ENCODE data around the gene SAMD1. TPM values are rescaled to one million over a fixed set of nuclear protein-coding genes. Genes with fewer than 3 reads are reported as not detected.
A peak's percentile ranks its signal among the peaks of the same experiment; 100 is the strongest.

SAMD1 gene
- total RNA-seq, 3 donors from 2014 or later: 10.8 to 15.4 (median 14.2) TPM

DNA sequence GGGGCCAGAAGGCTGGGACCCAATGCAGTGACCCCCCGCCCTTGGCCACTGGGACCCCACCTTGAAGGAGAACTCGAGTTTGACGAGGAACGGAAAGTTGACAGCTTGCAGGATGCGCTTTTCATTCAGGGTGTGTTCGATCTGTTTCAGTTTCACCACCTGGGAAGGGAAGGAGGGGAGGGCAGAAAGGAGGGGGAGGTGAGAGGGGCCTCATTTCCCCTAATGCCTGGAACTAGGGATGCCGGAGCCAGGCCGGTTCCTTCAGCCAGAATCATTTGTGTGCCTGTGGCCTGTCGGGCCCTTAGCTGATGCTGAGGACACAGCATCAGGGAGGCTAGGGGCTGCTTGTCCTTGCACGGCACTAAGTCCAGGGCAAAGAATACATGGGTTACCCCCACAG, 12.2 kb upstream of the SAMD1 start:
- intact Hi-C loops (cut with DNase I; ENCODE audit: low total_unique reads): no loop called here
- no peaks in the 10 kb centered on the region for H3K9me3 ChIP-seq
- no peak overlapping the region for H3K4me3 ChIP-seq
- no peaks in the 10 kb centered on the region for H3K4me1 ChIP-seq
- no peaks in the 10 kb centered on the region for H3K27me3 ChIP-seq
- no peak for DNase-seq (ENCODE audit: low spot score in 2 of 2)
- peak overlapping the region; percentile 45 to 68 for H3K27ac ChIP-seq
- H3K36me3 ChIP-seq: no peaks in the 10 kb centered on the region
- TF ChIP-seq POLR2AphosphoS5 (IDR thresholded peaks at IDR 0.05) (no peak), POLR2A (IDR thresholded peaks at IDR 0.05) (no peak)
- TF ChIP-seq, protein P1, sequence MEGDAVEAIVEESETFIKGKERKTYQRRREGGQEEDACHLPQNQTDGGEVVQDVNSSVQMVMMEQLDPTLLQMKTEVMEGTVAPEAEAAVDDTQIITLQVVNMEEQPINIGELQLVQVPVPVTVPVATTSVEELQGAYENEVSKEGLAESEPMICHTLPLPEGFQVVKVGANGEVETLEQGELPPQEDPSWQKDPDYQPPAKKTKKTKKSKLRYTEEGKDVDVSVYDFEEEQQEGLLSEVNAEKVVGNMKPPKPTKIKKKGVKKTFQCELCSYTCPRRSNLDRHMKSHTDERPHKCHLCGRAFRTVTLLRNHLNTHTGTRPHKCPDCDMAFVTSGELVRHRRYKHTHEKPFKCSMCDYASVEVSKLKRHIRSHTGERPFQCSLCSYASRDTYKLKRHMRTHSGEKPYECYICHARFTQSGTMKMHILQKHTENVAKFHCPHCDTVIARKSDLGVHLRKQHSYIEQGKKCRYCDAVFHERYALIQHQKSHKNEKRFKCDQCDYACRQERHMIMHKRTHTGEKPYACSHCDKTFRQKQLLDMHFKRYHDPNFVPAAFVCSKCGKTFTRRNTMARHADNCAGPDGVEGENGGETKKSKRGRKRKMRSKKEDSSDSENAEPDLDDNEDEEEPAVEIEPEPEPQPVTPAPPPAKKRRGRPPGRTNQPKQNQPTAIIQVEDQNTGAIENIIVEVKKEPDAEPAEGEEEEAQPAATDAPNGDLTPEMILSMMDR (IDR thresholded peaks at IDR 0.05): no peak

DNA sequence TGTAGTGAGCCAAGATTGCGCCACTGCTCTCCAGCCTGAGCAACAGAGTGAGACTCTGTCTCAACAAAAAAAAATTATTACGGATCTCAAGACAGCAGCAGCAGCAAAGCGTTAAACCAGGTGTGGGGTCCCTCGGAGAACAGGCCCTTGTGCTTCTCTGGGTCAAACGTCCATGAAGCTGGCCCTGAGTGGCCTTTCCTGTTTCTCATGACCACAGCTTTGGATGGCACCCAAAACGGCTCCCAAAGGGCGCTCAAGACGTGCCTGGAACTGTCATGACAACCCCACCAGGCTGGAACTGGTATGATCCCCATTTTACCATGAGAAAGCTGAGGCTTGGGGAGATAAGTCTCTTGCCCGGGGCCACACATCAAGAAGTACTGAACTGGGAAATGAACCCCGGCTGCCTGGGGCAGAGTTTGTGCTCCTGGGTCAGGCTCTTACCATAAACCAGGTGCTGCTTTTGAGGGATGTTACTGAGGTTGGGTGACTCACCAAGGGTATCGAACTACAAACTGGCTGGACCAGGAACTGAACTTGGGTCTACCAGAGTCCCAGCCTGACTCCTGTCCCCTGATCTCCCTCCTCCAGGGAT, 11.6 kb upstream of the SAMD1 start:
- no peaks in the 10 kb centered on the region for H3K4me1 ChIP-seq
- H3K27me3 ChIP-seq: no peaks in the 10 kb centered on the region
- TF ChIP-seq, protein P1 (IDR thresholded peaks at IDR 0.05): no peak
- no peak for TF ChIP-seq POLR2AphosphoS5 (IDR thresholded peaks at IDR 0.05)
- TF ChIP-seq POLR2A (IDR thresholded peaks at IDR 0.05): no peak
- intact Hi-C loops (cut with DNase I; ENCODE audit: low total_unique reads): no loop called here
- no peak for DNase-seq (ENCODE audit: low spot score in 2 of 2)
- no peaks in the 10 kb centered on the region for H3K36me3 ChIP-seq
- H3K4me3 ChIP-seq: no peak overlapping the region
- no peaks in the 10 kb centered on the region for H3K9me3 ChIP-seq
- H3K27ac ChIP-seq: peak overlapping the region; percentile 45 to 68

DNA sequence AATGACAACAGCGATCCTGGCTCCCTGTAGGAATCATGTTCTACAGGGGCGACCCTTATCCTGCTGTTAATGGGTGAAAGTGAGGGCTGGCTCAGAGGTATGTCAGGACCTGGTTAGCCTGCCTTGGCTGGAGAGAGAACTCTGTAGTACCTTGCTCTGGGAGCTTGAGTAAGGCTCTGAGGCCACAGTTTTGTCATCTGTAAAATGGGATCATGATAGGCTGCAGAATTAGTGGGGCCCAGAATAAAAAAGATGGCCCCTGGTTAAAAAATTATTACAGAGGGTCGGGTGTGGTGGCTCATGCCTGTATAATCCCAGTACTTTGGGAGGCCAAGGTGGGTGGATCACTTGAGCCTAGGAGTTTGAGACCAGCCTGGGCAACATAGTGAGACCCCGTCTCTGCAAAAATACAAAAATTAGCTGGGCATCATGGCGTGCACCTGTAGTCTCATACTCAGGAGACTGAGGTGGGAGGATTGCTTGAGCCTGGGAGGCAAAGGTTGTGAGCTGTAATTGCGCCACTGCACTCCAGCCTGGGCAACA, 10.5 kb upstream of the SAMD1 start:
- Histone ChIP-seq H3K36me3 (no peaks in the 10 kb centered on the region), H3K27ac (no peak overlapping the region), H3K9me3 (no peaks in the 10 kb centered on the region), H3K4me1 (no peaks in the 10 kb centered on the region), H3K4me3 (no peak overlapping the region), H3K27me3 (no peaks in the 10 kb centered on the region)
- DNase-seq (ENCODE audit: low spot score in 2 of 2): no peak
- TF ChIP-seq, protein P1 (IDR thresholded peaks at IDR 0.05): no peak
- TF ChIP-seq POLR2AphosphoS5 (IDR thresholded peaks at IDR 0.05) (no peak), POLR2A (IDR thresholded peaks at IDR 0.05) (no peak)
- intact Hi-C loops (cut with DNase I; ENCODE audit: low total_unique reads): no loop called here

DNA sequence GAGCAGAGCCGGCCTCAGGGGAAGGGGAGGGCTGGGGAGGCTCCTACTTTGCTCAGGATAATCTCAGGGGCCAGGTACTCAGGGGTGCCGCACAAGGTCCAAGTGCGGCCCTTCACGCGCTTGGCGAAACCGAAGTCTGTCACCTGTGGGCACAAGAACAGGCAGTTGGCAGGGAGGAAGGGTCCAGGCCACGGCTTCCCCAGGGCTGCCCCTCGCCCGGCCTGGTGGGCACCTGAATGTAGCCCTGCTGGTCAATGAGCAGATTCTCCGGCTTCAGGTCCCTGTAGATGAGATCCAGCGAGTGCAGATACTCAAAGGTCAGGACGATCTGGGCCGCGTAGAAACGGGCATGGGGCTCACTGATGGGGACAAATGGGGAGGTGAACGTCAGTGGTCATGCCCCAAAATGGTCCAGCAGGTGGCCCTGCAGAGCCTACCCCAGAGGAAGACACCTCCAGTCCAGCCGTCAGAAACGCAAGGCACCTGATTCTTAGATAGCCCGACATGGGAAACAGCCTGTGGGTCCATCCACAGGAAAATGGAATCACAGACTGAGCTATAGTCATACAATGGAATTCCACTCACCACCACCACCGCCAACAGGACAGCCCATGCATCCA, 7.1 kb upstream of the SAMD1 start:
- H3K27ac ChIP-seq: no peak overlapping the region

More for the DNA sequence above, 7.1 kb upstream of the SAMD1 start:
- intact Hi-C loops (cut with DNase I; ENCODE audit: low total_unique reads): no loop called here
- Histone ChIP-seq H3K36me3 (no peaks in the 10 kb centered on the region), H3K9me3 (peaks cover 8 to 11% of the 10 kb centered on the region in 2 donors), H3K4me1 (no peaks in the 10 kb centered on the region), H3K4me3 (no peak overlapping the region), H3K27me3 (no peaks in the 10 kb centered on the region)
- DNase-seq (ENCODE audit: low spot score in 2 of 2): no peak
- TF ChIP-seq, protein P1 (IDR thresholded peaks at IDR 0.05): no peak

All from breast epithelium (tissue), 4 donors.